Posterior vena cava (tissue), 2 donors: ENCODE measurements around the gene ZNF561. TPM values are rescaled to one million over a fixed set of nuclear protein-coding genes. Genes with fewer than 3 reads are reported as not detected.
"Not testable (repeated sequence)": the region's sequence is repeated elsewhere in the genome, so short reads cannot be mapped to it uniquely, and the experiment has no call there.

ENCODE experiments used
- DNase-seq: peaks from one replicate; pipeline ENCODE4 v3.0.0-alpha.2; 2020; ENCODE audit warnings: low spot score
- intact Hi-C, 2 donors: fragments of 100-400 bp; cut with DNase I; formaldehyde crosslinking; loops; one replicate each; pipeline versions ENCODE4 v1.14.1 to v1.14.2; 2022 to 2023
- long read RNA-seq, 2 donors: library from polyadenylated mRNA; unstranded; transcript quantifications; one replicate each; pipeline ENCODE4 v2.0.0, GENCODE V29; 2020 to 2021
- total RNA-seq, 2 donors: library from RNA; stranded (reverse); fragmentation: NEBNext Ultra II Directional; extraction: Animal tissue kit (Norgen Biotek cat#: 25700); gene quantifications; one replicate each; pipeline ENCODE4 v1.2.1, GENCODE V29; 2021
- donor health status: DM: yes; HTN: yes; CAD: no.
- donor health status: DM: yes; HTN: yes; CAD: no.

ZNF561 gene
- total RNA-seq = 10 to 100 TPM; 21.5 to 27.4 TPM
- long read RNA-seq, donor 1, full-length matches to known transcripts = 3 of 5 reads
- long read RNA-seq, donor 1, partial matches to known transcripts = 1 of 5 reads
- long read RNA-seq, donor 1, other reads (novel, unspliced or antisense) = 1 of 5 reads
- long read RNA-seq, donor 2, full-length matches to known transcripts = 6 of 7 reads
- long read RNA-seq, donor 2, partial matches to known transcripts = 0 of 7 reads
- long read RNA-seq, donor 2, other reads (novel, unspliced or antisense) = 1 of 7 reads

DNA sequence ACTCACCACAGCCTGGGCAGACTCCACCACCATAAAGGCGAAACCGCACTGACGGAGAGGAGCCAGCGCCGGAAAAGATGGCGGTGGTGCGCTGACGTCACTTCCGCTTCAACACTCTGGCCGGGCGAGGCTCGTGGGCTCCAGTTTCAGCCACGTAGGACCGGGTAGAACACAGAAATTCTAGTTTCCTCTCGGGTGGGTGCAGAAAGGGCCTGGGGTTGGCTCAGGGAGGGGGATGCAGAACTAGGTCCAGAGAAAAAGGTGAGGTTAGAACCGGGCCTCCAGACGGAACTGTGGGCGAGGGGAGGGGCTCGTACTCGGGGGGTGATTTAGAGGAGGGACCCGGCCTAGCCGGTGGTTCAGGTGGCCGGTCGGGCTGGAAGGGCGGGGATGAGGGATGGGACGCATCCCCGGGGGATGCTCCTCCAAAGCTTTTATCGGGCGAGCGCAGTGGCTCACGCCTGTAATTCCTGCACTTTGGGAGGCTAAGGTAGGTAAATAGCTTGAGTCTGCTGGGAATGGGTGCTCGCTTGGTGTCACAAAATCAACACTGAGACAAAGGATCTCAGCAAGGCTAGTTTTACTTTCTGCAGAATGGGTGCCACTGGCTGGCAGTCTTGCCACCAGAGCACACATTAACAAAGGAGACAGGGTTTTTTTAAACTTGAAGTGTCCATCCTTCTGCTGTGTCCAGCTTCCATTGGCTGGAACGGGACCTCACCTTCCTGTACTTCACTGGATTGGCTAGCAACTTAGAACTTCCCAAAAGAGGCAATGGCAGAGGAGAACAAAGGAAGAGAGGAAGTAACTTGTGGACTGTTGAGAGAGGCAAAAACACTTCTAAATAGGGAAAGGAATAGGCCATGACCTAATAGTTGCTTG, at the start of gene ZNF561:
Gene ZNF561 (minus strand): TSS at position 77 of the 882 bp plus-strand sequence. CDS start 1,776 bp downstream, outside the sequence.
- peak; percentile 97 for DNase-seq
- intact Hi-C loops = loop anchor here (2.0 to 10.0 kb wide), 3 partner anchors 37 to 171 kb away; partner anchors contain the start of gene ZNF121 (in 1 of the 2)

DNA sequence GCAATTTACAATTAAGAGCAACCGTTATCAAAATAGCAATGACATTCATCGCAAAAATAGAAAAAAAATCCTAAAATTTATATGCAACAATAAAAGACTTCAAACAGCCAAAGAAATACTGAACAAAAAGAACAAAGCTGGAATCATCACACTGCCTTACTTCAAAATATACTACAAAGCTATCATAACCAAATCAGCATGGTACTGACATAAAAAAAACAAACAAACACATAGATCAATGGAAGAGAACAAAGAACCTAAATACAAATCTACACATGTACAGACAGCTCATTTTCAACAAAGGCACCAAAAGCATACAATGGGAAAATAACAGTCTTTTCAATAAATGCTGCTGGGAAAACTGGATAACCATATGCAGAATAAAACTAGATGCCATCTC, 47.5 kb upstream of the ZNF561 start:
- DNase-seq = no peak
- intact Hi-C loops = no loop called here

DNA sequence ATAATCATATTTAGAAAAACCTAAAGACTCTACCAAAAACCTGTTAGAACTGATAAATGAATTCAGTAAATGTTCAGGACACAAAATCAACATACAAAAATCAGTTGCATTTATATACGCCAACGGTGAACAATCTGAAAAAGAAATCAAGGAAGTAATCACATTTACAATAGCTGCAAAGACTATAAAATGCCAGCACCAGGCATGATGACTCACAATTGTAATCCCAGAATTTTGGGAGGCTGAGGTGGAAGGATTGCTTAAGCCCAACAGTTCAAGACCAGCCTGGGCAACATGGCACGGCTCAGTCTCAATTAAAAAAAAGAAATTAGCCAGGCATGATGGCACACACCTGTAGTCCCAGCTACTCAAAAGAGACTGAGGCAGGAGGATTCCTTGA, 46.9 kb upstream of the ZNF561 start:
- DNase-seq = no peak
- intact Hi-C loops = no loop called here

DNA sequence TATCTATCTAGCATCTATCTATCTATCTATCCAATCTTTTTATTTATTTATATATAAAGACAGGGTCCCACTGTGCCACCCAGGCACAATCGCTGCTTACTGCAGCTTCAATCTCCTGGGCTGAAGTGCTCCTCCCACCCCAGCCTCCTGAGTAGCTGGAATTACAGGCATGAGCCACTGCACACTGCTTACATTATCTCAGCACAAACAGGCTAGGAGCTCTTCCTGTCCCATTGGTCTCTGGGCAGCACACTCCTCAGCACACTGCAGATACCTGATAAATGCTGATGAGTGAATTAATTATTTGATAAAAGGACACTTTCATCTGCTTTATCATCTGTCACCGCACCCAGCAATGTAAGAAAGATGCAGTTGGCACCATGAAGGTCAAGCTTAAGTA, 37.7 kb upstream of the ZNF561 start:
- DNase-seq = no peak
- intact Hi-C loops = no loop called here

DNA sequence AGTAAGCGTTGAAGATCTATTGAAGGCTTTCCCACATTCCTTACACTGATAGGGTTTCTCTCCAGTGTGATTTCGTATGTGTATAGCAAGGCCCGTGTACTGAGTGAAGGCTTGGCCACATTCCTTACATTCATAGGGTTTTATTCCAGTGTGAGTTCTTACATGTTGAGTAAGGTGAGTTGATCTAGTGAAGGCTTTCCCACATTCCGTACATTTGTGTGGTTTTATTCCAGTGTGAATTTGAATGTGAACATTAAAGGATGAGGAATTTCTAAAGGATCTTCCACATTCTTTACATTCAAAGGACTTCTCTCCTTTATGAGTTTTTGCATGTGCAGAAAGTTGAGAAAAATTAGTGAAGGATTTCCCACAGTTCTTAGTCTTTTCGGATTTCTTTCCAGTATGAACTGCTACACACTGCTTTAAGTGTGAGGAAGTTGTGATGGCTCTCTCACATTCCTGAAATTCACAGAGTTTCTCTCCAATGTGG, 32.1 kb upstream of the ZNF561 start:
- DNase-seq, intact Hi-C loops: not testable (repeated sequence)

DNA sequence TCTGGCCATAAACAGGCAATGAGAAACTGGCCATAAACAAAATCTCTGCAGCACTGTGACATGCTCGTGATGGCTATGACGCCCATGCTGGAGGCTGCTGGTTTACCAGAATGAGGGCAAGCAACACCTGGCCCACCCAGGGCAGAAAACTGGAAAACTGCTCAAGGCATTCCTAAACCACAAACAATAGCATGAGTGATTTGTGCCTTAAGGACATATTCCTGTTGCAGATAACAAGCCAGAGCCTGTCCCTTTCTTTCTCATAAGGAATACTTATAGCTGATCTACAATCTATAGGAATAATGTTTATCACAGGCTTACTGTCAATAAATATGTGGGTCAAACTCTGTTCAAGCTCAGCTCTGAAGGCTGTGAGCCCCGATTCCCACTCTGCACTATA, 30.4 kb upstream of the ZNF561 start:
- intact Hi-C loops = not testable (repeated sequence)

DNA sequence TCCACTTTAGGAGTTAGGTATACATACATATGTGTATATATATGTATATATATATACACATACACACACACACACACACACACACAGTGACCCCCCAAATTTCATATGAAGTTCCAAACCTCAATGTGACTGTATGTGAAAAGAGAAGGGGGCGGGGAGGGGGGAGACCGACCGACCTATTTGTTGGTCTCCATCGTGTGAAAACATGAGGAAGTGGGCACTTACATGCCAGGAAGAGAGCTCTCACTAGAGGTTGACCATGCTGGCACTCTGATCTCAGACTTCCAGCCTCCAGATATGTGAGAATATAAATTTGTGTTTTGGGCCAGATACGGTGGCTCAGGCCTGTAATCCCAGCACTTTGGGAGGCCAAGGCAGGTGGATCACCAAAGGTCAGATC, 29.3 kb upstream of the ZNF561 start:
- DNase-seq = no peak
- intact Hi-C loops = no loop called here

More for the DNA sequence above, 30.4 kb upstream of the ZNF561 start:
- DNase-seq = not testable (repeated sequence)

DNA sequence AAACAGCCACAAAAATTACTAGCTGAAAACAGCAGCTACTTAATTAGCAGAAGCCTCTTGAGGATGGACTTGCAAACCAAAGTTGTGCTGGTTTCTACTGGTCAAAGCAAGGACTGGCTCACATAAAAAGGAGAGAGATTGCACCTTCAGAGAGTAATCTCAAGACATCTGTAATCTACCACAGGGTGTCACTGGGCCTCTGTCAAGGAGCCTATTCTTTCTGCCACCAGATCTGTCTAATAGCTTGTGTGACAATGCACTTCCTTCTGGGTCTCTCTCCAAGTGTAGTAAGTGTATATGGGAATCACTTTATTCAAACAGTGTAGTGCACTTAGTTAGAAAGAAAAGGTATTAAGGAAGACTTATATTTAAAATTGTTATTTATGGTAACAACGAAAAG, 24.4 kb upstream of the ZNF561 start:
- intact Hi-C loops = no loop called here
- no peak for DNase-seq

DNA sequence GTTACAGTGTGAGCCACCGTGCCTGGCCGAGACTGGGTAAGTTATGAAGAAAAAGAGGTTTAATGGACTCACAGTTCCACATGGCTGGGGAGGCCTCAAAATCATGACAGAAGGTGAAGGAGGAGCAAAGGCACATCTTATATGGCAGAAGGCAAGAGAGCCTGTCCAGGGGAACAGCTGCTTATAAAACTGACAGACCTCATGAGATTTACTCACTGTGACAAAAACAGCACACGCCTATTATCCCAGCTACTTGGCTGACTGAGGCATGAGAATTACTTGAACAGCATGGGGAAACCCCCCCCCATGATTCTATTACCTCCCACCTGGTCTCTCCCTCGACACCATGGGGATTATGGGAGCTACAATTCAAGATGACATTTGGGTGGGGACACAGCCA, 23.4 kb upstream of the ZNF561 start:
- DNase-seq = no peak
- intact Hi-C loops = no loop called here

DNA sequence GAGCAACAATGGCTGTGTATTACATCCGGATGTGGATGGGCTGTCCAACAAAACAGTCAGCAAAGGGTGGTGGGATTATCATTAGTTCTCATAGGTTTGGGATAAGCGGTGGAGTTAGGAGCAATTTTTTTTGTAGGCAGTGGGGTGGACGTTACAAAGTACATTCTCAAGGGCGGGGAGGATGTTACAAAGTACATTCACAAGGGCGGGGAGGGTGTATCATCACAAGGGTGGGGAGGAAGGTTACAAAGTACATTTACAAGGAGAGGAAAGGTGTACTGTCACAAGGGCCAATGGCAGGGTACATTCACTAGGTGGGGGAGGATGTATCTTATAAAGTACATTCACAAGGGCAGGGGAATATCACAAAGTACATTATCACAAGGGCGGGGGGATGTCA, 20.8 kb upstream of the ZNF561 start:
- no peak for DNase-seq
- intact Hi-C loops = no loop called here

DNA sequence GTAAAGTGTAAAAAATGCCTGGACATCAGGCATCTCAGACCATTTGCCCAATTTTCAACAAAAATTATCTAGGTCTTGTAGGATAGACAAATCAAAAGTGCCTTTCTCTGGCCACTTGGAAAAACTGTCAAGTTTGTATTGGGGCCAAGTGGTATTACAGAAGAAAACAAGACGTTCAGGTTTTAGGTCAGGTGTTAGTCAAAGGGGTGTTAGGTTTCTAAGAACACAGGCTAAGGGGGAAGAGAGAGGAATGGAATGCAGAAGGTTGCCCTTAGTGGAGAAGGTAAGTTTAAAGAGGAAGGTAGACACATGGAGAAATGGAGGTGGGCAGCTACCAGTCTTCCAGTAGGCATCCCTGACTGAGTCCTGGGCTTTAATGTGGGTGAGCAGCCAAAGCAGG, 19.9 kb upstream of the ZNF561 start:
- DNase-seq = no peak
- intact Hi-C loops = no loop called here

DNA sequence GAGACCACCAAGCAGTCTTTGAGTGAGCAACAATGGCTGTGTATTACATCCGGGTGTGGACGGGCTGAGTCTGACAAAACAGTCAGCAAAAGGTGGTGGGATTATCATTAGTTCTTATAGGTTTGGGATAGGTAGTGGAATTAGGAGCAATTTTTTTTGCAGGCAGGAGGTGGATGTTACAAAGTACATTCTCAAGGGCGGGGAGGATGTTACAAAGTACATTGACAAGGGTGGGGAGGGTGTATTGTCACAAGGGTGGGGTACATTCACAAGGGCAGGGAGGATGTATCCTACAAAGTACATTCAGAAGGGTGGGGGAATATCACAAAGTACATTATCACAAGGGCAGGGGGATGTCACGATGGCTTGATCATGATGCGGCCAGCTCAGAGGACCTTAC, 15.0 kb upstream of the ZNF561 start:
- intact Hi-C loops = no loop called here
- DNase-seq = no peak

DNA sequence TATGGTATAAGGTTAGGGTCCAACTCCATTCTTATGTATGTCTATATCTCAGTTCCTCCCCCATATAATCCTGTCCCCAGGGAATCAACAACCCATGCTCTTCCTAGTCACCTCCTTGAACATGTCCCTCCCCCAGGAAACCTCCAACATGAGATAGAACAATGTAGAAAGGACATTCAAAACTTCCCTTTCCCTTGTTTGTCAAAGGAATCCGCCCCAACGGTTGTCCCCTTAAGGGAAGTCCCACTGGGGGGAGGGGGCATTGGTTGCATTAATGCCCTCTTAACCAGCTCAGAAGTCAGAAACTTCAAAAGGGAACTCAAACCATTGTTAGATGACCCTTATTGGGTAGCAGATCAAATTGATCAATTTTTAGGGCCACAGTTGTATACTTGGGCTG, 6.8 kb upstream of the ZNF561 start:
- intact Hi-C loops = loop anchor here in 1 of 2 donors (10.0 kb wide), 1 partner anchor 157 kb away; no protein-coding TSS in a partner anchor
- no peak for DNase-seq

DNA sequence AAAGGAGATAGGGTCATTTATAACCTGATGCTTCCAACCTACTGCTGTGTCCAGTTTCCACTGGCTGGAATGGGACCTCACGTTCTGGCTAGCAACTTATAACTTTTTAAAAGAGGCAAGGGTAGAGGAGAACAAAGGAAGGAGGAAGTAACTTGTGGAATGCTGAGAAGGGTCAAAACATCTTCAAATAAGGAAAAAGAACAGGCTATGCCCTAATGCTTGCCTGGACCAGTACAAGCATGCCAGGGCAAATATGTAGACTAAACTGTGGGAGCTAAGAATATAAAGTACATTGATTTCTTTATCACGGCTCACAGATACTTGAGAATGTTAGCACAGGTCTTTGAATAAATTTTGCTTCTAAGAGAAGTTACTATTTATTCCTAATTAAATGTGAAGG, 1.5 kb upstream of the ZNF561 start:
- DNase-seq = no peak
- intact Hi-C loops = loop anchor here (5.0 to 10.0 kb wide), 2 partner anchors 162 to 170 kb away; no protein-coding TSS in a partner anchor

DNA sequence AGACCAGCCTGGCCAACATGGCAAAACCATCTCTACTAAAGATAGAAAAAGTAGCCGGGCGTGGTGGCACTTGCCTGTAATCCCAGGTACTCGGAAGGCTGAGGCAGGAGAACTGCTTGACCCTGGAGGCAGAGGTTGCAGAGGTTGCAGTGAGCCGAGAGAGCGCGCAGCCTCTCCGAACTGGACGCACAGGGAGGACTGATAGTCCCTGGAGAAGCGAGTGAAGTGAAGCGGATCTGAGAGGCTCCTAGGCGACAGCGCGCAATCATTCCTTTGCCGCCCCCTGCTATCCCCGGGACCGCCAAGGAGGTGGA, 233 bp downstream of the ZNF561 start:
- intact Hi-C loops = loop anchor here (2.0 to 10.0 kb wide), 3 partner anchors 36 to 172 kb away; partner anchors contain the start of gene ZNF121 (in 1 of the 2)
- DNase-seq = no peak

DNA sequence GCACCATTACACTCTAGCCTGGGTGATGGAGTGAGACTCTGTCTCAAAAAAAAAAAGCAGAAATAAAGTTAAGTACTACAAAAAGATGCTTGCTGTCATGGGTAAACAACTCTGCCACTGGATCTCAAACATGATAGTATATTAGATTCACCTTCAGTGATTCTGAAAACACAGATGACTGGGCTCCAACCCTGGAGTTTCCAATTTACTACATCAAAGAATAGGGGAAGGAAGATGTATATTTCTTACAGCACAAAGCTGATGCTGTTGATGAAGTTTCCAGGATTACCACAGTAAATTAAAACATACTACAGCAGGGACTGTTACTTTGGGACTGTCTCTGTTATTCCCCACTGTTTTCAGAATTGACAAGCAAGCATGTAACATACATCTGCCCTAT, 5.2 kb downstream of the ZNF561 start:
- no peak for DNase-seq
- intact Hi-C loops = no loop called here

DNA sequence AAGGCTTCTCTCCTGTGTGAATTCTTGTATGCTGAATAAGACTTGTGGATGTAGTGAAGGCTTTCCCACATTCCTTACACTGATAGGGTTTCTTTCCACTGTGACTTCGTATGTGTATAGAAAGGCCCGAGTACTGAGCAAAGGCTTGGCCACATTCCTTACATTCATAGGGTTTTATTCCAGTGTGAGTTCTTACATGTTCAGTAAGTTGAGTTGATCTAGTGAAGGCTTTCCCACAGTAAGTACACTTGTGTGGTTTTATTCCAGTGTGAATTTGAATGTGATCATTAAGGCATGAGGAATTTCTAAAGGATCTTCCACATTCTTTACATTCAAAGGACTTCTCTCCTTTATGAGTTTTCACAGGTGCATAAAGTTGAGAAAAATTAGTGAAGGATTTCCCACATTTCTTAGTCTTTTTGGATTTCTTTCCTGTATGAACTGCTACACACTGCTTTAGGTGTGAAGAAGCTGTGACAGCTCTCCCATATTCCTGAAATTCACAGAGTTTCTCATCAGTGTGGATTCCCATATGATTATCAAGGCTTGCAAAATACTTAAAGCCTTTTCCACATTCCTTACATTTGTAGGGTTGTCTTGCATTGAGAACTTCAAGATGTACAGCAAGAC, 10.4 kb downstream of the ZNF561 start:
- intact Hi-C loops = no loop called here
- no peak for DNase-seq

DNA sequence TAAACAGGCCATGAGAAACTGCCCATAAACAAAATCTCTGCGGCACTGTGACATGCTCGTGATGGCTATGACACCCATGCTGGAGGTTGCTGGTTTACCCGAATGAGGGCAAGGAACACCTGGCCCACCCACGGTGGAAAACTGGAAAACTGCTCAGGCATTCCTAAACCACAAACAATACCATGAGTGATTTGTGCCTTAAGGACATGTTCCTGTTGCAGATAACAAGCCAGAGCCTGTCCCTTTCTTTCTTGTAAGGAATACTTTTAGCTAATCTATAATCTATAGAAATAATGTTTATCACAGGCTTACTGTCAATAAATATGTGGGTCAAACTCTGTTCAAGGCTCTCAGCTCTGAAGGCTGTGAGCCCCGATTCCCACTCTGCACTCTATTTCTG, 12.1 kb downstream of the ZNF561 start:
- intact Hi-C loops = no loop called here
- DNase-seq = no peak

DNA sequence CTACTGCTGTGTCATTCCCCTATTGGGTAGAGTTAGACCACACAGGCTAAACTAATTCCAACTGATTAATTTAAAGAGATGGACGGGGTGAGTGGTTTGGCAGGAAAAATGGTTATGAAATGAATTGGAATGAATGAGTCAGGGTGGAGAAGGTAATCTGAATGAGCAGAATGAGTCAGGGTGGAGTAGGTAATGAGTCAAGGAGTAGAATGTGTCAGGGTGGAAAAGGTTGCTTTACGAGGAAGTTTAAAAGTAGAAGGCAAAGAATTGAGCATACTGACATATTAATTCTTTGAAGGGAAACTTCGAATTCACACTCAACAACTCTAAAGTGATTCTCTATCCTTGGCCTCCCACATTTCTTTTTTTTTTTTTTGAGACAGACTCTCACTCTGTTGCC, 24.0 kb downstream of the ZNF561 start:
- intact Hi-C loops = no loop called here

DNA sequence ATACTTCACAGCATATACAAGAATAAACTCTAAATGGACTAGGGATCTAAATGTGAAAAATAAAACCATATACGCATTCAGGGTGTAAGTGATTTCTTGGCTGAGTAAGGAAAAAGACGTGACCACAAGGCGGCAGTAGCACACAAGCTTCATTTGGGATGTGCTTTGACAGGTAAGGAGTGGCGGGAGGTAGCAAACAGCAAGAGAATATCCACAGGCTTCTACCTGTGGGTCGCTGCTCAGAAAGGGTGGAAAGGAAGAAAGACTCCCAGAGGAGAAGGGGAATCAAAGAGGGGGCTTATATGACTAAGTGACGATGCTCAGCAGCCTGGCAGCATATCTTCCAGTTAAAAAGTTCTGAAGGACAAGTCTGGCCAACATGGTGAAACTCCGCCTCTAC, 34.3 kb downstream of the ZNF561 start:
- DNase-seq = no peak
- intact Hi-C loops = no loop called here

More for the DNA sequence above, 24.0 kb downstream of the ZNF561 start:
- no peak for DNase-seq
